Ramos (cell line): ENCODE results near the gene CREB3L1.

Experiments used
- in situ Hi-C: fragments of 300-500 bp; cut with MboI; formaldehyde crosslinking; loops from one replicate; pipeline ENCODE4 v1.14.3; 2022; ENCODE audit warnings: low sequenced_read_pairs; ENCODE audit not compliant: unreplicated experiment

The CREB3L1 gene

DNA sequence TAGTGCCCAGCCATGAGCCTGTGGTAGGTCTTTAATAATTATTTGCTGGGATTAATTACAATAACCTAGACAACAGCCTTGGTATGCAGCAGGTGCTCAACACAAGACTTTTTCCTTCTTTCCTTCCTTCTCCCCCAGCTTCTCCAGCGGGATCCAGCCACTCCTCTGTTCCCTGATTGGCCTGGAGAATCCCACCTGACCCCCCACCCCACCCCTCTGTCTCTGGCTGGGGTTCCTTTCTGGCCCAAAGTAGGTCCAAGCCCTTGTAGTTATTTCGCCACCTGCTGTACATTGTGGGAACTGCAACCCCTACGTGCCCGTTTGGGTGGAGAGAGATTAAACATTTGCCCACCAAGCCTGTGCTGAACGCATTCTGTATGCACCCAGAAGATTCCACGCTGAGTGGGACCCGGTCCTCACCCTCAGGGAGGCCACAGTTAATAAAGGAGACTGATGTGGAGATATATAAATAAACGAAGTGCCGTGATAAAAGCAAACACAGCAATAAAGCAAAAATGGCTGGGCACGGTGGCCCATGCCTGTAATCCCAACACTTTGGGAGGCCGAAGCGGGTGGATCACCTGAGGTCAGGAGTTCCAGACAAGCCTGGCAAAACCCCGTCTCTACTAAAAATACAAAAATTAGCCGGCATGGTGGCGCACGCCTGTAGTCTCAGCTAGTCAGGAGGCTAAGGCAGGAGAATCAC, 37.7 kb downstream of the CREB3L1 start:
- in situ Hi-C loops: no loop called here

DNA sequence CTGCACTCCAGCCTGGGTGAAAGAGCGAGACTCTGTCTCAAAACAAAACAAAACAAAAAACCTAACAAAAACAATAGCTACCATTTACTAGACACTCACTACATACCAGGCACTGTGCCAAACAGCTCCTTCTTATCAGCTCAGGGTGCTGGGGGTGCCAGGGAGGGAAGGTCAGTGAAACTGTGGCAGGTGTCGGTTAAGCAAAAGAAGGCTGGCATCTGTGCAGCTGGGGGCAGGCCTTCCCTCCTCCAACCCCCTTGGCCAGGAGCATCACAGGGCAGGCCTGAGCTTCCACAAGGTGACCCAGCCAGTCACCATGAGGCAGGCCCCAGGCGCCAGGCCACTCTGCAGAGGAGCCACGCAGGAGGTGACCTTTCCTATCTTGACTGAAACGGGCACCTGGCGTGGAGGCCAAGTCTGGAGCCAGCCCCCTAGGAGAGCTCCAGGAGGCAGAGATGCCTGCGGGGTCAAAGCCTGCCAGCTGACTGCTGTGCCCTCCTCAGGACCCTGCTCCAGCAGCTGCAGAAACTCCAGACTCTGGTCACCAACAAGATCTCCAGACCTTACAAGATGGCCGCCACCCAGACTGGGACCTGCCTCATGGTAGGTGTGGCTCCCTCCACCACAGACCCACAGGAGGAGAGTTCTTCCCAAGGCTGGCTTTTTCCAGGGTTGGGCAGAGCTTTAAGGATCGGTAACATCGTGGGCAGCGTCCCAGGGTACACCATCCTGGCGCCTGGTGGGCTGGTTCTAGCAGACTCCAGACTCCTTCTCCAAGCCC, 38.5 kb downstream of the CREB3L1 start:
- in situ Hi-C loops: no loop called here

DNA sequence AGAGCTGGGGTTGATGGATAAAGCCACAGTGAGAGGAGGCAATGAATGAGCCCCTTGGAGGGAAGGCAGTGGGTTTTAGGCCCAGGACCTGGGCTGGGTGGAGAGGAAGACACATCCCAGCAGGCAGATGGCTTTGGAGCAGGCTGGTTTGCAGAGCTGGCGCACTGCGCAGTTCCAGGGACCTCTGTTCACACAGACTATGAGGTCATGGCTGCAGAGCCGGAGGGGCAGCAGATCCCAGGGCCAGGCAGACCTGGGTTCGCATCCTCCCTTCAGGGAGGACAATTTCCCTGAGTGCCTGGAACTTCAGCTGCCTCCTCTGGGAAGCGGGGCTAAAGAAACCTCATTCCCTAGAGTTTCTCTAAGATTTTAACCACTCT, 41.6 kb downstream of the CREB3L1 start:
- in situ Hi-C loops: no loop called here

- in situ Hi-C loops: no loop called here
Observed at GRCh38 chr11:46321757-46322156, 44.3 kb downstream of the CREB3L1 start.

GRCh38 chr11:46322759-46323158, 45.3 kb downstream of the CREB3L1 start:
- in situ Hi-C loops: no loop called here

- in situ Hi-C loops: no loop called here
Observed at GRCh38 chr11:46326813-46327416, 49.5 kb downstream of the CREB3L1 start.

GRCh38 chr11:46327829-46328228, 50.4 kb downstream of the CREB3L1 start:
- in situ Hi-C loops: no loop called here

- in situ Hi-C loops: no loop called here
Observed at GRCh38 chr11:46330154-46330553, 52.7 kb downstream of the CREB3L1 start.

DNA sequence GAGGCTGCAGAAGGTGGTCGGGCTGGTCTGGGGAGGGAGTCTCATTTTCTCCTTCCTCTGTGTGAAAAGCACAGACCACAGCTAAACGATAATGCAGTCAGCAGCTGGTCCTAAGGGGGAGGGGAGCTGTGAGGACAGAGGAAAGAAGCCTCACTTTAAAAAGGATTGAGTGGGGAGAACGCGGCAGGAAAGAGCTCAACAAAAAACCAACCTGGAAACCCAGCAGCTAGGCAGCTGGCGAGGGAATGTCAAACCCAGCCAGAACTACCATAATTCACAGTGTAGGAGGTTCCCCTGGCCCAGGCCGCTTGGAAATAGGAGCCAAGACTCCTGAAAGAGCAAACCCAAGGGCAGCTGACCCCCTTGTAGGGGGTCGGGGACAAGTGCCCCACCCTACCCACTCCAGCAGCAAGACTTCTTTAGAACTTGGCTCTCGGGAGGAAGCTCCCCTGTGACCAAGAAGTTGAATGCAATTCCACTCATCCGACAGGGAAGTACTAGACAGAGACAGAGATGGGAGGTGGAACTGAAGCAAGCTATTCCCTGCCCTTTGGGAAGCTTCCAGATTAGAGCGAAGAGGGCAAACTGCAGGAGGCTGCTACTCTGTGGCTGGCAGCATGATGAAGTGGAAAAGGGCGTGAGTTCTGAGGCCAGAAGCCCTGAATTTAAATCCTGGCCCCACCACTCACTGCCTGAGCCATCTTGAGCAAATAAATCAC, 53.3 kb downstream of the CREB3L1 start:
- in situ Hi-C loops: no loop called here

DNA sequence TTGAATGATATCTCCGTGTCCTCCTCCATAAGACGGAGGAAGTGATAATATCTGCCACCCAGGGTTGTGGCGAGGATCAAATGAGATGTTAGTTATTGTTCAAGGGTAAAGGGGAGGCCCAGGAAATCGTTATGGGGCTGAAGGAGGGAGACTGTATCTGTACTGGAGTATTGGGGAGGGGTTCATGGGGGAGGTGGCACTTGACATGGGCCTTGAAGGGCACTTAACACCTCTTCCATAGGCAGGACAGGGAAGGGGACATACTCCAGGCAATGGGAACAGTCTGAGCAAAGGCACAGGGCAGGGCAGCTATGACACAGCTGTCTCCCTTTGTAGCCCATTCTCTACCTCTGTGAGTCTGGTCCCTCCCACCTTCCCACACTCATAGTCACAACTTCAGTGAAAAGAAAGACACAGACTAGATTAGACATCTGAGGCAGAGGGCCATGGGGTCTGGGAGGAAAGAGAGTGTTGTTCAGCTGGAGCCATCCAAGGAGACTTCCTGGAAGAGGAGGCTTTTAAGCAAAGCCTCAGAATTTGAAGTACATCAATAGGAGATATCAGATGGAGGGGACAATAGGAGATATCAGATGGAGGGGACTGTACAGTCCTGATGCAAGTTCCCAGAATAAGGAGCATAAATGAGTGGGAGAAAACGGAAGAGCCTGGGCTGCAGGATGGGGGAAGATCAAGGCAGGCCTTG, 54.0 kb downstream of the CREB3L1 start:
- in situ Hi-C loops: no loop called here

GRCh38 chr11:46332093-46332567, 54.7 kb downstream of the CREB3L1 start:
- in situ Hi-C loops: no loop called here

DNA sequence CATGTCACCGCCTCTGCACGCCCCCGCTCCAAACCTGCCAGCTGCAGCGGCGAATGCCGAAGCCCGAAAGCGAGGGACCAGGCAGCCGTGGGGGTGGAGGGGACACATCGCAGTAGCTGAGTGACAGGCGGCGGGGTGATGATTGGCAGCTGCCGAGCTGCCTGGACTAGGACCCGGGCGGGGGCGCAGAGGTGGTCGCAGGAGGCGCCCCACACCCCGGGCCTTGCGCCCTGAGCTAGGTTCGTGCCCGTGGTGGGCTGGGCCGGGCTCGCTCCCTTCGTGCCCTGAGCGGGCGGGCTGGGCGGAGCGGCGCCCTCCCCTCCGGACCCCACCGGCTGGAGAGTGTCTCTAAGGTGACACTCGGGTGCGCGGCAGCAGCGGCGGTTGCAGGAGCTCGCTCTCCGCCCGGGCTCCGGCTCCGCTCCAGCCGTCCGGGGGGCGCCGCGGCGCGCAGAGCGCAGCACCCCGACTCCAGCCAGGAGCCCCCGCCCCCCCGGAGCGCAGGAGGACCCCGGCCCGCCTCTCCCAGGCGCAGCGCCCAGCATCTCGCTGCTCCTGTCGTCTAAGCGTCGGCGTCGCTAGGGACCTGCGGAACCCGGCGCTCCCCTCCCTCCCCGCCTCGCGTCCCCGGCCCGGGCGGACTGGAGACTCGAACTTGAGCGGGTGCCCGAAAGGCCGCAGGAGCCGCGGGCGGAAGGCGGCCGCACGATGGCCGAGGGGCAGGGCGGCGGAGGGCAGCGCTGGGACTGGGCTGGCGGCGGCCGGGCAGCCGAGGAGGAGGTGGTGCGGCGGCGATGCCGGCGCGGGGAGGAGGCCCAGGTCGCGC, 55.3 kb downstream of the CREB3L1 start:
- in situ Hi-C loops: no loop called here

GRCh38 chr11:46333394-46333947, 56.0 kb downstream of the CREB3L1 start:
- in situ Hi-C loops: no loop called here

- in situ Hi-C loops: no loop called here
Observed at GRCh38 chr11:46334211-46334610, 56.7 kb downstream of the CREB3L1 start.

DNA sequence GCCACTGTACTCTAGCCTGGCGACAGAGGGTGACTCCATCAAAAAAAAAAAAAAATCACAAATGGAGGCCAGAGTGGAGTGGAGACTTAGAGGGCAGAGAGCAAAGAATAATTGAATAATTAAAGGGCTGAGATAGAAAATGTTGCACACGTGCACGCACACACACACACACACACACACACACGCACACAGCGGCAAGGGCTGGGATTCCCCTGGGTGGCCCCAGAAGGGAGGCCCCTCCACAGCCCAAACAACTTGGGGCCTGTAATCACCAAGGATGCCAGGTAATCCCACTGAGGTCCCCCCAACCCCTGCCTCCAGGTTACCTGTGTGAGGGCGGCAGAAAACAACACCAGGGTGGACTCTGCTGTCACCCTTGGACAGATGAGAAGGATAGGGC, 57.8 kb downstream of the CREB3L1 start:
- in situ Hi-C loops: no loop called here

DNA sequence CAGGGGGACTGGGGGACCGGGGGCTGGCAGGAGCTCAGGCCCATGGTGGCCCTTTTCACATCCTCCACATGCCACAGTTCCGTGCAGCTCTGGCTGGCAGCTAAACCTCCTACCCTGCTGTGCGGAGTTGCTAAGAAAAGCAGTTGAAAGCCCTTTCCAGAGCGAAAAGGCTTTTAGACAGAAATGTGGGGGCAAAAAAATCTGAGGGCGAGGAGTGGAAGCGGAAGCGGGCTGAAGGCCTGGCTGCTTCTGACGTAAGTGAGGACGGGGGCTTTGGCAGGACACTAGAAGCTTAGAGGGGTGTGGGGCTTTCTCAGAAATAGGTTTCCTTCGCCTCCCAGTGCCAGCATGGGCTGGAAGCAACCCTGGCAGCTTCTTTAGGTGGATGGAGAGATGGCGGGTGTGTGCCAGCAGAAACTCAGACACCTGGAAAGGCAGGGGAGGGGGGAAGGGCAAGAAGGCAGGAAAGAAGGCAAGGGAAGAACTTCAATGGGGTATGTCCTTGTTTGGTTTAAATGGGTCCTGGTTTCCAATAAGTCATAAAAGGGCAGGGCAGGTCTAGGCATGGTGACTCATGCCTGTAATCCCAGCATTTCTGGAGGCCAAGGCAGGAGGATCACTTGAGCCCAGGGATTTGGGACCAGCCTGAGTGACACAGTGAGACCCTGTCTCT, 58.6 kb downstream of the CREB3L1 start:
- in situ Hi-C loops: no loop called here

DNA sequence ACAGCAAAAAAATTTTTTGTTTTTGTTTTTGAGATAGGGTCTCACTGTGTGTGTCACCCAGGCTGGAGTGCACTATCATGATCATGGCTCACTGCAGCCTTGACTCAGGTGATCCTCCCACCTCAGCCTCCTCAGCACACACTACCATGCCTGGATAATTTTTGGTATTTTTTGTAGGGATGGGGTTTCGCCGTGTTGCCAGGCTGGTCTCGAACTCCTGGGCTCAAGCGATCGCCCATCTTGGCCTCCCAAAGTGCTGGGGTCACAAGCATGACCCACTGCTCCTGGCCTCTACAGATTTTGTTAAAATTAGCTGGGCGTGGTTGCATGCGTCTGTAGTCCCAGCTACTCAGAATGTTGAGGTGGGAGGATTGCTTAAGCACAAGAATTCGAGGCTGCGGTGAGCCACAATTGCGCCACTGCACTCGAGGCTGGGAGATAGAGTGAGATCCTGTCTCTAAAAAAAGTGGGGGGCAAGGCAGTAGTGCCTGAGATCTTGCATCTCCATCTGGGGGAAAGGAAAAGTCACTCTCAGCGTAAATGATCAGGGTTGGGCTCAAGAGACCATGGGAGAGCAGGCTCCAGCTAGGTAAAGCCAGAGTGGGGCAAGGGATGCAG, 59.2 kb downstream of the CREB3L1 start:
- in situ Hi-C loops: no loop called here
